Activated CD8-positive, alpha-beta T cell treated with anti-CD3 and anti-CD28 coated beads for 36 hours (primary cell): ENCODE measurements around the gene USP15. TPM values are rescaled to one million over a fixed set of nuclear protein-coding genes. Genes with fewer than 3 reads are reported as not detected.

Experiments
- ATAC-seq: fragments of 200-7000 bp; cut with Tn5 transposase; one replicate; pipeline ENCODE4 v1.10.0; 2021; ENCODE audit warnings: mild to moderate bottlenecking, moderate library complexity
- CTCF ChIA-PET: fragments of 350-600 bp; sonication (Branson Sonifier 250); formaldehyde crosslinking; loops from one replicate; lab custom pipeline; 2021; ENCODE audit warnings: antibody characterized with exemption; lab: Charles Lee
- POLR2A ChIA-PET: fragments of 350-600 bp; sonication (Branson Sonifier 250); formaldehyde crosslinking; loops from one replicate; lab custom pipeline; 2021; ENCODE audit warnings: antibody characterized with exemption; lab: Charles Lee
- DNase-seq: peaks from one replicate; pipeline ENCODE4 v3.0.0-alpha.2; 2020
- H3K27ac Mint-ChIP-seq: one replicate; pipeline ENCODE4 v1.8.0; 2021; ENCODE audit warnings: mild to moderate bottlenecking, mixed read lengths
- H3K27me3 Mint-ChIP-seq: one replicate; pipeline ENCODE4 v1.8.0; 2021; ENCODE audit warnings: mixed read lengths
- H3K36me3 Mint-ChIP-seq: one replicate; pipeline ENCODE4 v1.8.0; 2021; ENCODE audit warnings: low read depth, mixed read lengths
- H3K4me1 Mint-ChIP-seq: one replicate; pipeline ENCODE4 v1.8.0; 2021; ENCODE audit warnings: low read depth, mixed read lengths
- H3K4me3 Mint-ChIP-seq: one replicate; pipeline ENCODE4 v1.8.0; 2021; ENCODE audit warnings: mild to moderate bottlenecking, moderate library complexity, mixed read lengths
- H3K9me3 Mint-ChIP-seq: one replicate; pipeline ENCODE4 v1.8.0; 2021; ENCODE audit warnings: mixed read lengths
- CTCF ChIP-seq: fragments of 200-600 bp; IDR thresholded peaks from one replicate; pipeline ENCODE4 v1.8.0; 2022; ENCODE audit warnings: antibody characterized with exemption, mild to moderate bottlenecking
- intact Hi-C: fragments of 100-400 bp; cut with micrococcal nuclease; formaldehyde crosslinking; loops from one replicate; pipeline ENCODE4 v1.10.0; 2022
- total RNA-seq, 2 experiments: library from RNA; stranded (reverse); gene quantifications; one replicate each; pipeline ENCODE4 v1.2.3, GENCODE V29; 2021

Gene USP15
- total RNA-seq, 2 experiments from 2014 or later, result 112 to 118 TPM

- ChIA-PET POLR2A (no interaction called here), CTCF (no interaction called here)
- Mint-ChIP-seq H3K4me3 (no peak overlapping the region), H3K27ac (no peak overlapping the region), H3K4me1 (peaks cover 2% of the 10 kb centered on the region), H3K36me3 (peaks cover 12% of the 10 kb centered on the region), H3K9me3 (peaks cover 2% of the 10 kb centered on the region), H3K27me3 (no peaks in the 10 kb centered on the region)
- no peak for ATAC-seq
- no peak for DNase-seq
- intact Hi-C loops, result no loop called here
- TF ChIP-seq CTCF, result no peak
Observed at GRCh38 chr12:62414180-62414579, 154.0 kb downstream of the USP15 start.

GRCh38 chr12:62426089-62426488 lies 165.9 kb downstream of the USP15 start:
- DNase-seq (no peak), ATAC-seq (no peak)
- Mint-ChIP-seq H3K4me3 (no peak overlapping the region), H3K9me3 (peaks cover 30% of the 10 kb centered on the region), H3K36me3 (peaks cover 3% of the 10 kb centered on the region), H3K27ac (no peak overlapping the region), H3K4me1 (no peaks in the 10 kb centered on the region), H3K27me3 (peaks cover 6% of the 10 kb centered on the region)
- POLR2A ChIA-PET, result no interaction called here
- intact Hi-C loops, result no loop called here
- CTCF ChIA-PET, result interaction anchor here (1.1 to 2.2 kb wide), 3 partner anchors 9 to 368 kb away, joined by 4 to 9 read pairs (median 5); no protein-coding TSS in a partner anchor
- no peak for TF ChIP-seq CTCF

GRCh38 chr12:62429457-62429856 lies 169.3 kb downstream of the USP15 start:
- ChIA-PET POLR2A (no interaction called here), CTCF (no interaction called here)
- DNase-seq, result no peak
- no peaks in the 10 kb centered on the region for H3K4me1 Mint-ChIP-seq
- peaks cover 3% of the 10 kb centered on the region for H3K36me3 Mint-ChIP-seq
- TF ChIP-seq CTCF, result no peak
- peaks cover 15% of the 10 kb centered on the region for H3K9me3 Mint-ChIP-seq
- ATAC-seq, result no peak
- intact Hi-C loops, result no loop called here
- H3K27me3 Mint-ChIP-seq, result peaks cover 15% of the 10 kb centered on the region
- no peak overlapping the region for H3K27ac Mint-ChIP-seq
- H3K4me3 Mint-ChIP-seq, result no peak overlapping the region

- H3K27ac Mint-ChIP-seq, result no peak overlapping the region
- POLR2A ChIA-PET, result interaction anchor here (1.5 kb wide), 1 partner anchor 372 kb away, joined by 4 read pairs; no protein-coding TSS in a partner anchor
- no peak for ATAC-seq
- intact Hi-C loops, result loop anchor here (5.0 kb wide), 1 partner anchor 378 kb away; no protein-coding TSS in a partner anchor
- H3K4me3 Mint-ChIP-seq, result peak overlapping the region; percentile 68
- DNase-seq, result no peak
- H3K36me3 Mint-ChIP-seq, result no peaks in the 10 kb centered on the region
- TF ChIP-seq CTCF, result no peak
- CTCF ChIA-PET, result interaction anchor here (0.6 to 5.3 kb wide), 20 partner anchors 9 to 378 kb away, joined by 3 to 128 read pairs (median 4); partner anchors contain the start of gene MON2
- peaks cover 22% of the 10 kb centered on the region for H3K27me3 Mint-ChIP-seq
- peaks cover 6% of the 10 kb centered on the region for H3K4me1 Mint-ChIP-seq
- no peaks in the 10 kb centered on the region for H3K9me3 Mint-ChIP-seq
Observed at GRCh38 chr12:62434494-62435302, 174.5 kb downstream of the USP15 start.
